HCT116 (cell line): Measurements from ENCODE around the gene SOCS7. TPM values are rescaled to one million over a fixed set of nuclear protein-coding genes. Genes with fewer than 3 reads are reported as not detected.
A peak's percentile ranks its signal among the peaks of the same experiment; 100 is the strongest.

Experiments used
- ATAC-seq: fragments of 200-7000 bp; cut with Tn5 transposase; 2 replicates; pipeline ENCODE4 v1.9.1; 2020; ENCODE audit warnings: mild to moderate bottlenecking, moderate library complexity
- BruUV-seq: library from RNA; stranded (reverse); fragments of 400-500 nt; replicated peaks from 2 replicates; lab custom pipeline; 2021; lab: Mats Ljungman, UMichigan
- CTCF ChIA-PET: fragments of 300-600 bp; sonication (Branson Sonifier 250); formaldehyde crosslinking; loops from one replicate; lab custom pipeline; 2021; ENCODE audit warnings: antibody characterized with exemption; lab: Charles Lee
- POLR2A ChIA-PET: fragments of 300-600, 350-600 bp; sonication (Branson Sonifier 250); formaldehyde crosslinking; loops from one replicate; lab custom pipeline; 2021; ENCODE audit warnings: antibody characterized with exemption; lab: Charles Lee
- RAD21 ChIA-PET, 2 experiments: fragments of 300-600 bp; sonication (Branson Sonifier 250); formaldehyde crosslinking; loops; one replicate each; lab custom pipeline; 2023; ENCODE audit warnings: low total read pairs in 2 of 2; ENCODE audit not compliant: uncharacterized antibody in 2 of 2, unreplicated experiment in 2 of 2, low non-redundant PET in 1 of 2; lab: Charles Lee
- DNase-seq: peaks from one replicate; pipeline ENCODE4 v3.0.0-alpha.2; 2010; ENCODE audit warnings: low read depth, low spot score
- H2AFZ ChIP-seq: fragments of 200-600 bp; shearing (Covaris generic), sonication (generic); 2 replicates; pipeline ENCODE4 v1.6.1; 2017; ENCODE audit warnings: low read depth, mixed run types, mixed read lengths, antibody characterized with exemption, low read length; ENCODE audit not compliant: poor library complexity, severe bottlenecking
- H3K27ac ChIP-seq: 2 replicates; pipeline ENCODE4 v1.5.1; 2012; ENCODE audit warnings: low read depth, low read length
- H3K27me3 ChIP-seq: fragments of 200-600 bp; sonication (generic); 2 replicates; pipeline ENCODE4 v1.6.1; 2016; ENCODE audit warnings: mixed run types, low read length, mixed read lengths; ENCODE audit not compliant: insufficient read depth
- H3K36me3 ChIP-seq, 2 experiments: fragments of 200-500 bp in 1 of 2; fragments of 200-600 bp in 1 of 2; sonication (Bioruptor generic) in 1 of 2; sonication (generic) in 1 of 2; 2 replicates each; pipeline versions ENCODE4 v1.5.1 to v1.6.1; 2014 to 2016; ENCODE audit warnings: low read length in 2 of 2, inconsistent platforms in 1 of 2, mixed read lengths in 1 of 2, mixed run types in 1 of 2; ENCODE audit not compliant: insufficient read depth in 2 of 2, control insufficient read depth in 1 of 2
- H3K4me1 ChIP-seq, 2 experiments: fragments of 200-600 bp in 1 of 2; sonication (generic) in 1 of 2; 2 replicates each; pipeline versions ENCODE4 v1.5.1 to v1.6.1; 2012 to 2017; ENCODE audit warnings: low read length in 2 of 2, inconsistent platforms in 1 of 2, mild to moderate bottlenecking in 1 of 2, mixed read lengths in 1 of 2, mixed run types in 1 of 2, moderate library complexity in 1 of 2; ENCODE audit not compliant: insufficient read depth in 2 of 2, control insufficient read depth in 1 of 2
- H3K4me2 ChIP-seq: fragments of 200-600 bp; sonication (generic); 2 replicates; pipeline ENCODE4 v1.6.1; 2017; ENCODE audit warnings: mixed run types, low read length, mixed read lengths
- H3K4me3 ChIP-seq, 2 experiments: fragments of 200-600 bp in 1 of 2; sonication (generic) in 1 of 2; replicated peaks in 1 of 2; 2 replicates each; pipeline ENCODE4 v1.5.1; 2011 to 2016; ENCODE audit warnings: low read length in 2 of 2, control low read depth in 1 of 2, low read depth in 1 of 2, mild to moderate bottlenecking in 1 of 2, mixed read lengths in 1 of 2, mixed run types in 1 of 2
- H3K79me2 ChIP-seq: fragments of 200-600 bp; sonication (generic); 2 replicates; pipeline ENCODE4 v1.6.1; 2017; ENCODE audit warnings: mild to moderate bottlenecking, mixed run types, low read length, moderate library complexity, mixed read lengths; ENCODE audit not compliant: insufficient read depth
- H3K9ac ChIP-seq: fragments of 200-600 bp; sonication (generic); 2 replicates; pipeline ENCODE4 v1.6.1; 2016; ENCODE audit warnings: low read length, mixed read lengths
- H3K9me2 ChIP-seq: fragments of 200-600 bp; sonication (generic), shearing (Covaris generic); 2 replicates; pipeline ENCODE4 v1.6.1; 2017; ENCODE audit warnings: mixed run types, mild to moderate bottlenecking, moderate library complexity; ENCODE audit not compliant: insufficient read depth
- H3K9me3 ChIP-seq, 2 experiments: fragments of 200-500 bp in 1 of 2; fragments of 200-600 bp in 1 of 2; sonication (Bioruptor generic) in 1 of 2; sonication (generic) in 1 of 2; 2 replicates each; pipeline ENCODE4 v1.6.1; 2014 to 2017; ENCODE audit warnings: low read length in 2 of 2, mixed read lengths in 2 of 2, inconsistent platforms in 1 of 2, low read depth in 1 of 2, mild to moderate bottlenecking in 1 of 2, mixed run types in 1 of 2, moderate library complexity in 1 of 2; ENCODE audit not compliant: control insufficient read depth in 1 of 2, insufficient read depth in 1 of 2
- H4K20me1 ChIP-seq: fragments of 200-600 bp; sonication (generic), shearing (Covaris generic); 2 replicates; pipeline ENCODE4 v1.6.1; 2017; ENCODE audit warnings: mixed run types, mild to moderate bottlenecking, moderate library complexity; ENCODE audit not compliant: insufficient read depth
- CBX3 ChIP-seq: IDR thresholded peaks from 2 replicates; pipeline ENCODE4 v1.6.1; 2012; ENCODE audit warnings: low read depth
- CEBPB ChIP-seq: IDR thresholded peaks from 2 replicates; pipeline ENCODE4 v1.6.1; 2012; ENCODE audit warnings: low read depth
- EGR1 ChIP-seq: IDR thresholded peaks from 2 replicates; pipeline ENCODE4 v1.6.1; 2012; ENCODE audit warnings: low read depth
- EZH2 ChIP-seq: fragments of 200-600 bp; sonication (generic); IDR thresholded peaks from 2 replicates; pipeline ENCODE4 v1.6.1; 2017; ENCODE audit warnings: antibody characterized with exemption, mixed run types
- EZH2phosphoT487 ChIP-seq: fragments of 200-600 bp; IDR thresholded peaks from 2 replicates; pipeline ENCODE4 v1.6.1; 2018; ENCODE audit warnings: antibody characterized with exemption, borderline replicate concordance
- POLR2A ChIP-seq: IDR thresholded peaks from 2 replicates; pipeline ENCODE4 v1.7.0; 2011; ENCODE audit warnings: borderline replicate concordance; ENCODE audit not compliant: insufficient read depth, insufficient read length; ENCODE audit errors: extremely low read depth
- POLR2AphosphoS5 ChIP-seq: IDR thresholded peaks from 2 replicates; pipeline ENCODE4 v1.6.1; 2011; ENCODE audit warnings: mild to moderate bottlenecking, low read depth, low read length, moderate library complexity
- SIN3A ChIP-seq: IDR thresholded peaks from 2 replicates; pipeline ENCODE4 v1.6.1; 2012; ENCODE audit warnings: low read depth
- TCF7L2 ChIP-seq: IDR thresholded peaks from 2 replicates; pipeline ENCODE4 v1.7.0; 2011; ENCODE audit warnings: borderline replicate concordance, inconsistent platforms; ENCODE audit not compliant: insufficient read depth, insufficient read length; ENCODE audit errors: extremely low read depth
- intact Hi-C: fragments of 100-400 bp; cut with micrococcal nuclease; formaldehyde crosslinking; loops from 2 replicates; pipeline ENCODE4 v1.10.0; 2022
- total RNA-seq: library from RNA; stranded (reverse); gene quantifications from one replicate; pipeline ENCODE4 v1.2.1, GENCODE V29; 2021; ENCODE audit not compliant: unreplicated experiment
- TF ChIP-seq, protein P1 (sequence below): IDR thresholded peaks from 2 replicates; pipeline ENCODE4 v1.6.1; 2012
- TF ChIP-seq, protein P2 (sequence below): IDR thresholded peaks from 2 replicates; pipeline ENCODE4 v1.6.1; 2012
- TF ChIP-seq, protein P3 (sequence below): IDR thresholded peaks from 2 replicates; pipeline ENCODE4 v1.6.1; 2011; ENCODE audit warnings: mild to moderate bottlenecking, low read length, moderate library complexity; ENCODE audit not compliant: insufficient replicate concordance; ENCODE audit errors: extremely low read depth
- TF ChIP-seq, protein P4 (sequence below): IDR thresholded peaks from 2 replicates; pipeline ENCODE4 v1.6.1; 2012; ENCODE audit warnings: low read depth
- TF ChIP-seq, protein P5 (sequence below), 3 experiments: fragments of 200-600 bp in 1 of 3; sonication (generic) in 1 of 3; IDR thresholded peaks in 2 of 3; conservative IDR thresholded peaks in 1 of 3; 2 replicates each; pipeline ENCODE4 v1.5.1; 2012 to 2017; ENCODE audit warnings: low read depth in 2 of 3, low read length in 2 of 3, antibody characterized with exemption in 1 of 3, borderline replicate concordance in 1 of 3, control low read depth in 1 of 3, mild to moderate bottlenecking in 1 of 3, mixed read lengths in 1 of 3, mixed run types in 1 of 3, moderate library complexity in 1 of 3; ENCODE audit not compliant: insufficient read depth in 1 of 3

The SOCS7 gene
- total RNA-seq, 1 experiment from 2014 or later = 49.9 TPM

DNA sequence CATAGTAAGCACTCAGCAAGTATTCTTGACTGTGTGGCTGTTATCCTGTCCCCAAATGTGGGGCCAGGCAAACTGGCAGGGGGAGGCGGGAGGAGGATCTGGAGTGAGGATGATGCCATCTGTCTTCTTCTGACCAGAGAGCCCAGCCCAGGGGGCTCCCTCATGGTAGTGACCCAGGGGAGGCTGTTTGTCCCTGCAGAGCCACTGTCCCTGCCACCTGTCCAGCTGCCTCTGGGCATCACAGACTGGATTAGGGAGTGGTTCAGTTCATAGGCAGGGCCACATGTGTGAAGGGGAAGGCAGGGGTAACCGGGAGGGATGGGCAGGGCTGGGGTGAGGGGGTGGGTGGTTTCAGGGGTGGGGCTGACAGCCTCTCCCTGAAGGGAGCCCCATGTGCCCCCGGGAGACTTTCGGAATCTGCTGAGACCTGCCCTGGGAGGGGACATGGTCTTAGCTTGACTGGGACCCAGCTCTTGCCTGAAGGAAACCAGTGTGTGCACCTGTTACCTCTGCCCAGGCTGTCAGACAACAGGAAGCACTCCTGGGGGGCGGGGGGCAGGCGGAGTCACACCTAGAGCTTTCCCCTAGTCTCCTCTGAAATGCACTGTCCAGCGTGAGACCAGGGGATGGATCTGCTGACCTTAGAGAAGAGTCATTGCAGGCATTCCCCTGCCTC is 91.8 kb downstream of the SOCS7 start:
- Histone ChIP-seq H3K4me1 (peaks cover 30 to 44% of the 10 kb centered on the region in 2 experiments), H3K27ac (no peak overlapping the region), H3K9me2 (no peaks in the 10 kb centered on the region), H3K4me2 (peak overlapping the region; percentile 56), H2AFZ (no peak overlapping the region), H3K27me3 (no peaks in the 10 kb centered on the region), H3K36me3 (no peaks in the 10 kb centered on the region), H3K4me3 (no peak overlapping the region), H4K20me1 (no peaks in the 10 kb centered on the region), H3K79me2 (no peaks in the 10 kb centered on the region), H3K9me3 (no peaks in the 10 kb centered on the region), H3K9ac (no peak overlapping the region)
- ChIA-PET RAD21 (no interaction called here), POLR2A (no interaction called here), CTCF (interaction anchor here (0.6 to 1.8 kb wide), 4 partner anchors 14 to 119 kb away, joined by 3 to 5 read pairs (median 4); no protein-coding TSS in a partner anchor)
- no TSS peak for BruUV-seq
- TF ChIP-seq, protein P1, sequence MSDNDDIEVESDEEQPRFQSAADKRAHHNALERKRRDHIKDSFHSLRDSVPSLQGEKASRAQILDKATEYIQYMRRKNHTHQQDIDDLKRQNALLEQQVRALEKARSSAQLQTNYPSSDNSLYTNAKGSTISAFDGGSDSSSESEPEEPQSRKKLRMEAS = no peak
- TF ChIP-seq, protein P2, sequence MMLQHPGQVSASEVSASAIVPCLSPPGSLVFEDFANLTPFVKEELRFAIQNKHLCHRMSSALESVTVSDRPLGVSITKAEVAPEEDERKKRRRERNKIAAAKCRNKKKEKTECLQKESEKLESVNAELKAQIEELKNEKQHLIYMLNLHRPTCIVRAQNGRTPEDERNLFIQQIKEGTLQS = no peak
- no peak for TF ChIP-seq CBX3
- no peak for TF ChIP-seq EZH2phosphoT487
- TF ChIP-seq, protein P3, sequence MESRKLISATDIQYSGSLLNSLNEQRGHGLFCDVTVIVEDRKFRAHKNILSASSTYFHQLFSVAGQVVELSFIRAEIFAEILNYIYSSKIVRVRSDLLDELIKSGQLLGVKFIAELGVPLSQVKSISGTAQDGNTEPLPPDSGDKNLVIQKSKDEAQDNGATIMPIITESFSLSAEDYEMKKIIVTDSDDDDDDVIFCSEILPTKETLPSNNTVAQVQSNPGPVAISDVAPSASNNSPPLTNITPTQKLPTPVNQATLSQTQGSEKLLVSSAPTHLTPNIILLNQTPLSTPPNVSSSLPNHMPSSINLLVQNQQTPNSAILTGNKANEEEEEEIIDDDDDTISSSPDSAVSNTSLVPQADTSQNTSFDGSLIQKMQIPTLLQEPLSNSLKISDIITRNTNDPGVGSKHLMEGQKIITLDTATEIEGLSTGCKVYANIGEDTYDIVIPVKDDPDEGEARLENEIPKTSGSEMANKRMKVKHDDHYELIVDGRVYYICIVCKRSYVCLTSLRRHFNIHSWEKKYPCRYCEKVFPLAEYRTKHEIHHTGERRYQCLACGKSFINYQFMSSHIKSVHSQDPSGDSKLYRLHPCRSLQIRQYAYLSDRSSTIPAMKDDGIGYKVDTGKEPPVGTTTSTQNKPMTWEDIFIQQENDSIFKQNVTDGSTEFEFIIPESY = no peak
- TF ChIP-seq, protein P4, sequence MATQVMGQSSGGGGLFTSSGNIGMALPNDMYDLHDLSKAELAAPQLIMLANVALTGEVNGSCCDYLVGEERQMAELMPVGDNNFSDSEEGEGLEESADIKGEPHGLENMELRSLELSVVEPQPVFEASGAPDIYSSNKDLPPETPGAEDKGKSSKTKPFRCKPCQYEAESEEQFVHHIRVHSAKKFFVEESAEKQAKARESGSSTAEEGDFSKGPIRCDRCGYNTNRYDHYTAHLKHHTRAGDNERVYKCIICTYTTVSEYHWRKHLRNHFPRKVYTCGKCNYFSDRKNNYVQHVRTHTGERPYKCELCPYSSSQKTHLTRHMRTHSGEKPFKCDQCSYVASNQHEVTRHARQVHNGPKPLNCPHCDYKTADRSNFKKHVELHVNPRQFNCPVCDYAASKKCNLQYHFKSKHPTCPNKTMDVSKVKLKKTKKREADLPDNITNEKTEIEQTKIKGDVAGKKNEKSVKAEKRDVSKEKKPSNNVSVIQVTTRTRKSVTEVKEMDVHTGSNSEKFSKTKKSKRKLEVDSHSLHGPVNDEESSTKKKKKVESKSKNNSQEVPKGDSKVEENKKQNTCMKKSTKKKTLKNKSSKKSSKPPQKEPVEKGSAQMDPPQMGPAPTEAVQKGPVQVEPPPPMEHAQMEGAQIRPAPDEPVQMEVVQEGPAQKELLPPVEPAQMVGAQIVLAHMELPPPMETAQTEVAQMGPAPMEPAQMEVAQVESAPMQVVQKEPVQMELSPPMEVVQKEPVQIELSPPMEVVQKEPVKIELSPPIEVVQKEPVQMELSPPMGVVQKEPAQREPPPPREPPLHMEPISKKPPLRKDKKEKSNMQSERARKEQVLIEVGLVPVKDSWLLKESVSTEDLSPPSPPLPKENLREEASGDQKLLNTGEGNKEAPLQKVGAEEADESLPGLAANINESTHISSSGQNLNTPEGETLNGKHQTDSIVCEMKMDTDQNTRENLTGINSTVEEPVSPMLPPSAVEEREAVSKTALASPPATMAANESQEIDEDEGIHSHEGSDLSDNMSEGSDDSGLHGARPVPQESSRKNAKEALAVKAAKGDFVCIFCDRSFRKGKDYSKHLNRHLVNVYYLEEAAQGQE = no peak
- no peak for TF ChIP-seq SIN3A
- no peak for TF ChIP-seq CEBPB
- no peak for TF ChIP-seq POLR2A
- TF ChIP-seq, protein P5, sequence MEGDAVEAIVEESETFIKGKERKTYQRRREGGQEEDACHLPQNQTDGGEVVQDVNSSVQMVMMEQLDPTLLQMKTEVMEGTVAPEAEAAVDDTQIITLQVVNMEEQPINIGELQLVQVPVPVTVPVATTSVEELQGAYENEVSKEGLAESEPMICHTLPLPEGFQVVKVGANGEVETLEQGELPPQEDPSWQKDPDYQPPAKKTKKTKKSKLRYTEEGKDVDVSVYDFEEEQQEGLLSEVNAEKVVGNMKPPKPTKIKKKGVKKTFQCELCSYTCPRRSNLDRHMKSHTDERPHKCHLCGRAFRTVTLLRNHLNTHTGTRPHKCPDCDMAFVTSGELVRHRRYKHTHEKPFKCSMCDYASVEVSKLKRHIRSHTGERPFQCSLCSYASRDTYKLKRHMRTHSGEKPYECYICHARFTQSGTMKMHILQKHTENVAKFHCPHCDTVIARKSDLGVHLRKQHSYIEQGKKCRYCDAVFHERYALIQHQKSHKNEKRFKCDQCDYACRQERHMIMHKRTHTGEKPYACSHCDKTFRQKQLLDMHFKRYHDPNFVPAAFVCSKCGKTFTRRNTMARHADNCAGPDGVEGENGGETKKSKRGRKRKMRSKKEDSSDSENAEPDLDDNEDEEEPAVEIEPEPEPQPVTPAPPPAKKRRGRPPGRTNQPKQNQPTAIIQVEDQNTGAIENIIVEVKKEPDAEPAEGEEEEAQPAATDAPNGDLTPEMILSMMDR (IDR thresholded peaks at IDR 0.05 in 2 of 3, conservative IDR thresholded peaks at IDR 0.05 in 1 of 3; ENCODE audit: borderline replicate concordance in 1 of 3, insufficient read depth in 1 of 3, low read depth in 2 of 3, low read length in 2 of 3) = no peak
- no peak for TF ChIP-seq EZH2
- no peak for TF ChIP-seq EGR1
- no peak for TF ChIP-seq TCF7L2
- no peak for TF ChIP-seq POLR2AphosphoS5
- intact Hi-C loops = loop anchor here (1.0 kb wide), 1 partner anchor 42 kb away; no protein-coding TSS in a partner anchor
- ATAC-seq = peak; percentile 8; the same call in 1 of the 2 replicates
- no peak for DNase-seq
